ENCODE measurements around the gene PPOX. TPM values are rescaled to one million over a fixed set of nuclear protein-coding genes. Genes with fewer than 3 reads are reported as not detected.

PPOX gene
- total and polyA plus RNA-seq, 2 experiments from 2014 or later: 26.5 to 39.6 TPM

DNA sequence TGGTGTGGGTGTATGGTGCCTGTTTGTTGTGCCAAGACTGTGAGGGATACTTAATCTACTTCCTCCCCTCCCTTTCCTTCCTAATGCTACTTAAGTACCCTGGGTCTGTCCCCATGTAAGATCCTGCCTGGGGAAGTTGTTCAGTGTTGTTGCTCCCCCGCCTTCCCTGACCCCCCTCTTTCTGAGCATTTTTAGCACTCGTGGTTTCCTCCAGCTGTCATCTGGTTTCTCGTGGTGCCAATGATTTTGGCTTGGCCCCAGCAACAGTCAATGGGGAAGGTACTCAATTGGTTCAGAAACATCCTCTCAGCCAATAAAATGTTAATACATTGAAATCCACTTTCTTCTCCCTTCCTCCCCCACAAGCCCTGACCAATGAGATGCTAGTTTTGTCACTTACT is 19.1 kb downstream of the PPOX start (continued):
- TF ChIP-seq, protein P1, sequence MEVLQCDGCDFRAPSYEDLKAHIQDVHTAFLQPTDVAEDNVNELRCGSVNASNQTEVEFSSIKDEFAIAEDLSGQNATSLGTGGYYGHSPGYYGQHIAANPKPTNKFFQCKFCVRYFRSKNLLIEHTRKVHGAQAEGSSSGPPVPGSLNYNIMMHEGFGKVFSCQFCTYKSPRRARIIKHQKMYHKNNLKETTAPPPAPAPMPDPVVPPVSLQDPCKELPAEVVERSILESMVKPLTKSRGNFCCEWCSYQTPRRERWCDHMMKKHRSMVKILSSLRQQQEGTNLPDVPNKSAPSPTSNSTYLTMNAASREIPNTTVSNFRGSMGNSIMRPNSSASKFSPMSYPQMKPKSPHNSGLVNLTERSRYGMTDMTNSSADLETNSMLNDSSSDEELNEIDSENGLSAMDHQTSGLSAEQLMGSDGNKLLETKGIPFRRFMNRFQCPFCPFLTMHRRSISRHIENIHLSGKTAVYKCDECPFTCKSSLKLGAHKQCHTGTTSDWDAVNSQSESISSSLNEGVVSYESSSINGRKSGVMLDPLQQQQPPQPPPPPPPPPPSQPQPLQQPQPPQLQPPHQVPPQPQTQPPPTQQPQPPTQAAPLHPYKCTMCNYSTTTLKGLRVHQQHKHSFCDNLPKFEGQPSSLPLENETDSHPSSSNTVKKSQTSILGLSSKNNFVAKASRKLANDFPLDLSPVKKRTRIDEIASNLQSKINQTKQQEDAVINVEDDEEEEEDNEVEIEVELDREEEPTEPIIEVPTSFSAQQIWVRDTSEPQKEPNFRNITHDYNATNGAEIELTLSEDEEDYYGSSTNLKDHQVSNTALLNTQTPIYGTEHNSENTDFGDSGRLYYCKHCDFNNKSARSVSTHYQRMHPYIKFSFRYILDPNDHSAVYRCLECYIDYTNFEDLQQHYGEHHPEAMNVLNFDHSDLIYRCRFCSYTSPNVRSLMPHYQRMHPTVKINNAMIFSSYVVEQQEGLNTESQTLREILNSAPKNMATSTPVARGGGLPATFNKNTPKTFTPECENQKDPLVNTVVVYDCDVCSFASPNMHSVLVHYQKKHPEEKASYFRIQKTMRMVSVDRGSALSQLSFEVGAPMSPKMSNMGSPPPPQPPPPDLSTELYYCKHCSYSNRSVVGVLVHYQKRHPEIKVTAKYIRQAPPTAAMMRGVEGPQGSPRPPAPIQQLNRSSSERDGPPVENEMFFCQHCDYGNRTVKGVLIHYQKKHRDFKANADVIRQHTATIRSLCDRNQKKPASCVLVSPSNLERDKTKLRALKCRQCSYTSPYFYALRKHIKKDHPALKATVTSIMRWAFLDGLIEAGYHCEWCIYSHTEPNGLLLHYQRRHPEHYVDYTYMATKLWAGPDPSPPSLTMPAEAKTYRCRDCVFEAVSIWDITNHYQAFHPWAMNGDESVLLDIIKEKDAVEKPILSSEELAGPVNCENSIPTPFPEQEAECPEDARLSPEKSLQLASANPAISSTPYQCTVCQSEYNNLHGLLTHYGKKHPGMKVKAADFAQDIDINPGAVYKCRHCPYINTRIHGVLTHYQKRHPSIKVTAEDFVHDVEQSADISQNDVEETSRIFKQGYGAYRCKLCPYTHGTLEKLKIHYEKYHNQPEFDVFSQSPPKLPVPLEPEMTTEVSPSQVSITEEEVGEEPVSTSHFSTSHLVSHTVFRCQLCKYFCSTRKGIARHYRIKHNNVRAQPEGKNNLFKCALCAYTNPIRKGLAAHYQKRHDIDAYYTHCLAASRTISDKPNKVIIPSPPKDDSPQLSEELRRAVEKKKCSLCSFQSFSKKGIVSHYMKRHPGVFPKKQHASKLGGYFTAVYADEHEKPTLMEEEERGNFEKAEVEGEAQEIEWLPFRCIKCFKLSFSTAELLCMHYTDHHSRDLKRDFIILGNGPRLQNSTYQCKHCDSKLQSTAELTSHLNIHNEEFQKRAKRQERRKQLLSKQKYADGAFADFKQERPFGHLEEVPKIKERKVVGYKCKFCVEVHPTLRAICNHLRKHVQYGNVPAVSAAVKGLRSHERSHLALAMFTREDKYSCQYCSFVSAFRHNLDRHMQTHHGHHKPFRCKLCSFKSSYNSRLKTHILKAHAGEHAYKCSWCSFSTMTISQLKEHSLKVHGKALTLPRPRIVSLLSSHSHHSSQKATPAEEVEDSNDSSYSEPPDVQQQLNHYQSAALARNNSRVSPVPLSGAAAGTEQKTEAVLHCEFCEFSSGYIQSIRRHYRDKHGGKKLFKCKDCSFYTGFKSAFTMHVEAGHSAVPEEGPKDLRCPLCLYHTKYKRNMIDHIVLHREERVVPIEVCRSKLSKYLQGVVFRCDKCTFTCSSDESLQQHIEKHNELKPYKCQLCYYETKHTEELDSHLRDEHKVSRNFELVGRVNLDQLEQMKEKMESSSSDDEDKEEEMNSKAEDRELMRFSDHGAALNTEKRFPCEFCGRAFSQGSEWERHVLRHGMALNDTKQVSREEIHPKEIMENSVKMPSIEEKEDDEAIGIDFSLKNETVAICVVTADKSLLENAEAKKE (CRISPR knock-in tag; IDR thresholded peaks at IDR 0.05): no peak
- TF ChIP-seq, protein P2, sequence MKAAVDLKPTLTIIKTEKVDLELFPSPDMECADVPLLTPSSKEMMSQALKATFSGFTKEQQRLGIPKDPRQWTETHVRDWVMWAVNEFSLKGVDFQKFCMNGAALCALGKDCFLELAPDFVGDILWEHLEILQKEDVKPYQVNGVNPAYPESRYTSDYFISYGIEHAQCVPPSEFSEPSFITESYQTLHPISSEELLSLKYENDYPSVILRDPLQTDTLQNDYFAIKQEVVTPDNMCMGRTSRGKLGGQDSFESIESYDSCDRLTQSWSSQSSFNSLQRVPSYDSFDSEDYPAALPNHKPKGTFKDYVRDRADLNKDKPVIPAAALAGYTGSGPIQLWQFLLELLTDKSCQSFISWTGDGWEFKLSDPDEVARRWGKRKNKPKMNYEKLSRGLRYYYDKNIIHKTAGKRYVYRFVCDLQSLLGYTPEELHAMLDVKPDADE (IDR thresholded peaks at IDR 0.05): no peak
- no peak for TF ChIP-seq POLR2AphosphoS5 (IDR thresholded peaks at IDR 0.05; ENCODE audit: low read depth)

DNA sequence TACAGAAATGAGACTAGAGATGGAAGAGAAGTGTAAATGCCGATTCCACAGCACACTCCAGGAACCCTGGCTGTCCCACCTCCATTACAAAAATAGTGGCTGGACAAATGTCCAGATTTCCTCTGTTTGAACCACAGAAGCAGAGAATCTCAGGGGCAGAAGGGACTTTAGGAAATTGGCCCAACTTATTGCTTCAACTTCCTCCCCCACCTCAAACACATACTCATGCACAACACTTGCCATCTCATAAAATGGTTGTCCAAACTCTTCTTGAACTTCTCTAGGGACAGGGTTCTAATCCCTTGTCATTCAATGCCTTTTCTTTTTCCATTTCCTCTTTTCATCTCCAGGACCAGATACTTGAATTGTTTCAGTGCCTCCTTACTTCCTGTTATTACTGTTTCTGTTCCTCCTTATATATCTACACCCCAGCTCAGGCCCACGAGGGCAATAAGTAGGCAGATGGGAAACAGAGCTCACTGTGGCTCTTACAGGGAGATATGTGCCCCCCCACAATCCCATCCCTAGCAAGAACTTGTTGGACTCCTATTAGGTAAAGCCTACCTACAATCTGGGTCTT is 19.6 kb downstream of the PPOX start:
- DNase-seq (ENCODE audit: low spot score) (no peak), ATAC-seq (no peak)
- H3K4me1 Mint-ChIP-seq: peaks cover 4% of the 10 kb centered on the region
- peaks cover 2% of the 10 kb centered on the region; the same call in 1 of the 2 replicates for H3K4me1 ChIP-seq (ENCODE audit: insufficient read depth)
- H3K27me3 Mint-ChIP-seq (ENCODE audit: insufficient read depth, low read depth, poor library complexity): peaks cover 8% of the 10 kb centered on the region
- H3K79me2 ChIP-seq (replicated peaks; ENCODE audit: insufficient read depth): no peaks in the 10 kb centered on the region
- no peaks in the 10 kb centered on the region for H4K20me1 ChIP-seq (replicated peaks; ENCODE audit: insufficient read depth)
- H3K4me2 ChIP-seq: no peak overlapping the region
- no peak overlapping the region for H3K4me3 ChIP-seq
- H3K9me2 ChIP-seq (ENCODE audit: insufficient read depth): no peaks in the 10 kb centered on the region
- no peaks in the 10 kb centered on the region for H3K36me3 Mint-ChIP-seq (ENCODE audit: low read depth)
- no peaks in the 10 kb centered on the region for H3K27me3 ChIP-seq (ENCODE audit: insufficient read depth)
- no peak overlapping the region for H3K27ac Mint-ChIP-seq
- H3K27ac ChIP-seq (ENCODE audit: low read depth): no peak overlapping the region
- H3K9me3 Mint-ChIP-seq: no peaks in the 10 kb centered on the region
- H2AFZ ChIP-seq: no peak overlapping the region
- H3K36me3 ChIP-seq (ENCODE audit: insufficient read depth): no peaks in the 10 kb centered on the region
- H3F3A ChIP-seq (replicated peaks; ENCODE audit: low read depth): 0 out of 2 replicates have a peak, but pooled peaks cover 1% of the 10 kb centered on the region
- no peak overlapping the region for H3K4me3 Mint-ChIP-seq
- TF ChIP-seq, protein P1 (CRISPR knock-in tag; IDR thresholded peaks at IDR 0.05): no peak
- TF ChIP-seq EZH2 (IDR thresholded peaks at IDR 0.05; ENCODE audit: low read depth, unreplicated experiment) (no peak), POLR2AphosphoS5 (IDR thresholded peaks at IDR 0.05; ENCODE audit: low read depth) (no peak), STAT1 (IDR thresholded peaks at IDR 0.05; ENCODE audit: unreplicated experiment) (no peak)
